OCI-LY7 (cell line): Measurements from ENCODE around the gene DOC2A. TPM values are rescaled to one million over a fixed set of nuclear protein-coding genes. Genes with fewer than 3 reads are reported as not detected.
A peak's percentile ranks its signal among the peaks of the same experiment; 100 is the strongest.

ENCODE experiments used
- BruUV-seq: library from RNA; stranded (reverse); fragments of 400-500 nt; replicated peaks from 2 replicates; lab custom pipeline; 2021; lab: Mats Ljungman, UMichigan
- CTCF ChIA-PET: fragments of 300-600 bp; sonication (Branson Sonifier 250); formaldehyde crosslinking; loops from one replicate; lab custom pipeline; 2022; ENCODE audit warnings: antibody characterized with exemption; ENCODE audit not compliant: unreplicated experiment; lab: Charles Lee
- POLR2A ChIA-PET: fragments of 300-600 bp; sonication (Branson Sonifier 250); formaldehyde crosslinking; loops from one replicate; lab custom pipeline; 2022; ENCODE audit warnings: antibody characterized with exemption; lab: Charles Lee
- DNase-seq: peaks from one replicate; pipeline ENCODE4 v3.0.0-alpha.2; 2015; ENCODE audit warnings: low spot score
- H2AFZ ChIP-seq: fragments of 200-600 bp; sonication (generic), shearing (Covaris generic); 2 replicates; pipeline ENCODE4 v1.6.1; 2014; ENCODE audit warnings: mild to moderate bottlenecking, antibody characterized with exemption, low read length, moderate library complexity
- H3K27ac ChIP-seq: fragments of 200-600 bp; sonication (generic); 2 replicates; pipeline ENCODE4 v1.5.1; 2014; ENCODE audit warnings: mixed run types, low read depth, mild to moderate bottlenecking, moderate library complexity, low read length, inconsistent platforms; ENCODE audit not compliant: poor library complexity, severe bottlenecking
- H3K36me3 ChIP-seq: fragments of 200-600 bp; sonication (generic); 2 replicates; pipeline ENCODE4 v1.6.1; 2014; ENCODE audit warnings: mild to moderate bottlenecking, antibody characterized with exemption, low read length, moderate library complexity, mixed read lengths; ENCODE audit not compliant: insufficient read depth
- H3K4me1 ChIP-seq: fragments of 200-600 bp; sonication (generic); 2 replicates; pipeline ENCODE4 v1.5.1; 2014; ENCODE audit warnings: mild to moderate bottlenecking, low read length; ENCODE audit not compliant: insufficient read depth, poor library complexity, severe bottlenecking
- H3K4me2 ChIP-seq: fragments of 200-600 bp; sonication (generic); 2 replicates; pipeline ENCODE4 v1.6.1; 2014; ENCODE audit warnings: mild to moderate bottlenecking, low read length
- H3K4me3 ChIP-seq: fragments of 200-600 bp; sonication (generic); 2 replicates; pipeline ENCODE4 v1.5.1; 2014; ENCODE audit warnings: mild to moderate bottlenecking, low read depth, low read length; ENCODE audit not compliant: poor library complexity, severe bottlenecking
- H3K79me2 ChIP-seq: fragments of 200-600 bp; sonication (generic); 2 replicates; pipeline ENCODE4 v1.6.1; 2016; ENCODE audit warnings: low read depth, mild to moderate bottlenecking, low read length, moderate library complexity, mixed read lengths; ENCODE audit not compliant: insufficient read depth
- H3K9me2 ChIP-seq: fragments of 200-600 bp; sonication (generic); 2 replicates; pipeline ENCODE4 v1.6.1; 2016; ENCODE audit warnings: mild to moderate bottlenecking, low read length, mixed read lengths; ENCODE audit not compliant: insufficient read depth
- H3K9me3 ChIP-seq: fragments of 200-600 bp; sonication (generic); 2 replicates; pipeline ENCODE4 v1.6.1; 2014; ENCODE audit warnings: mild to moderate bottlenecking, mixed run types, low read length, mixed read lengths
- H4K20me1 ChIP-seq: fragments of 200-600 bp; sonication (generic); 2 replicates; pipeline ENCODE4 v1.6.1; 2014; ENCODE audit warnings: mild to moderate bottlenecking, antibody characterized with exemption, low read length, moderate library complexity, mixed read lengths; ENCODE audit not compliant: insufficient read depth
- EZH2phosphoT487 ChIP-seq: fragments of 200-600 bp; sonication (generic); IDR thresholded peaks from 2 replicates; pipeline ENCODE4 v1.6.1; 2018; ENCODE audit warnings: low read depth, borderline replicate concordance, mild to moderate bottlenecking, mixed run types, antibody characterized with exemption, low read length, moderate library complexity, mixed read lengths
- intact Hi-C: fragments of 100-400 bp; cut with micrococcal nuclease; formaldehyde crosslinking; loops from one replicate; pipeline ENCODE4 v1.10.0; 2022; ENCODE audit not compliant: unreplicated experiment
- total RNA-seq, 2 experiments: library from RNA; depleted of rRNA in 1 of 2; stranded (reverse); fragments of >200 nt in 1 of 2; shearing (Covaris generic) in 1 of 2; gene quantifications; 2 replicates each; pipeline ENCODE4 v1.2.3, GENCODE V29; 2014 to 2022
- TF ChIP-seq, protein P1 (sequence below): fragments of 200-600 bp; sonication (generic); conservative IDR thresholded peaks from 2 replicates; pipeline ENCODE4 v1.5.1; 2014; ENCODE audit warnings: mild to moderate bottlenecking, antibody characterized with exemption, low read length, moderate library complexity, mixed read lengths

Gene DOC2A
- total RNA-seq, 2 experiments from 2014 or later = 0.91 TPM; not detected in 1

DNA sequence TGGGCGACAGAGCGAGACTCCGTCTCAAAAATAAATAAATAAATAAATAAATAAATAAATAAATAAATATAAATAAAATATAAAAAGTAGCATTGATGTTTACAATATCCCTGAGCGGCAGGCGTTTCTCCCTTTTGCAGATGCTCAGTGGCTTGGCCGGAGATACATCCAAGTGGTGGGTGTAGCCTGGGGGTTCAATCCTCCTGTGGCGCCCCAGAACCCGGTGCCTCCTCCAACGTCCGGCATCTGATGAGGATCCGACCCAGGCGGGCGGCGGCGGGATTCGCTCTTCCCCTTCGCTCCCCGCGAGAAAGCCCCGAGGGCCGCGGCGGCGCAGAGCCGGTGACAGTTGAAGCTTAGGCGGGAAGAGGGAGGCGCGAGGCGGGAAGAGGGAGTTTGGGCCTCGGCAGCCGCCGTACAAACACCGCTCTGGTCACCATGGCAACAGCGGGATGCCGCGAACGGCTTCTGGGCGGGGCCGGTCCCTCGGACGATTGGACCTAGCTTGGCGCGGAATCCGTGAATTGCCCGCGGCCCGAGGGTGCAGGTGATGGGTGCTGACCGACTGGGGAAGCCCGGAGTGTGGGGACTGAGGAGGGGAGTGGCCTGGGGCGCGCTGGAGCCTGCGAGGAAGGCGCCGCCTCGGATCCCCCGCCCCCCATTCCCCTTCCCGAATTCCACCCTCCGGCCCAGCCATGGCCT, 42.0 kb upstream of the DOC2A start:
- no peaks in the 10 kb centered on the region for H3K9me2 ChIP-seq
- ChIA-PET CTCF (no interaction called here), POLR2A (interaction anchor here (0.5 kb wide), 1 partner anchor 37 kb away, joined by 5 read pairs; no protein-coding TSS in a partner anchor)
- no peaks in the 10 kb centered on the region for H4K20me1 ChIP-seq
- H3K4me2 ChIP-seq = peak overlapping the region; percentile 97
- H3K4me3 ChIP-seq = peak overlapping the region; percentile 83
- peak overlapping the region; percentile 54 for H3K27ac ChIP-seq
- TSS peak; percentile 93 for BruUV-seq
- DNase-seq = peak; percentile 95
- no peaks in the 10 kb centered on the region for H3K9me3 ChIP-seq
- H3K79me2 ChIP-seq = no peaks in the 10 kb centered on the region
- H3K36me3 ChIP-seq = no peaks in the 10 kb centered on the region
- intact Hi-C loops = no loop called here
- H2AFZ ChIP-seq = peak overlapping the region; percentile 79
- peaks cover 27% of the 10 kb centered on the region for H3K4me1 ChIP-seq
- TF ChIP-seq, protein P1, sequence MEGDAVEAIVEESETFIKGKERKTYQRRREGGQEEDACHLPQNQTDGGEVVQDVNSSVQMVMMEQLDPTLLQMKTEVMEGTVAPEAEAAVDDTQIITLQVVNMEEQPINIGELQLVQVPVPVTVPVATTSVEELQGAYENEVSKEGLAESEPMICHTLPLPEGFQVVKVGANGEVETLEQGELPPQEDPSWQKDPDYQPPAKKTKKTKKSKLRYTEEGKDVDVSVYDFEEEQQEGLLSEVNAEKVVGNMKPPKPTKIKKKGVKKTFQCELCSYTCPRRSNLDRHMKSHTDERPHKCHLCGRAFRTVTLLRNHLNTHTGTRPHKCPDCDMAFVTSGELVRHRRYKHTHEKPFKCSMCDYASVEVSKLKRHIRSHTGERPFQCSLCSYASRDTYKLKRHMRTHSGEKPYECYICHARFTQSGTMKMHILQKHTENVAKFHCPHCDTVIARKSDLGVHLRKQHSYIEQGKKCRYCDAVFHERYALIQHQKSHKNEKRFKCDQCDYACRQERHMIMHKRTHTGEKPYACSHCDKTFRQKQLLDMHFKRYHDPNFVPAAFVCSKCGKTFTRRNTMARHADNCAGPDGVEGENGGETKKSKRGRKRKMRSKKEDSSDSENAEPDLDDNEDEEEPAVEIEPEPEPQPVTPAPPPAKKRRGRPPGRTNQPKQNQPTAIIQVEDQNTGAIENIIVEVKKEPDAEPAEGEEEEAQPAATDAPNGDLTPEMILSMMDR = no peak
- TF ChIP-seq EZH2phosphoT487 = no peak

DNA sequence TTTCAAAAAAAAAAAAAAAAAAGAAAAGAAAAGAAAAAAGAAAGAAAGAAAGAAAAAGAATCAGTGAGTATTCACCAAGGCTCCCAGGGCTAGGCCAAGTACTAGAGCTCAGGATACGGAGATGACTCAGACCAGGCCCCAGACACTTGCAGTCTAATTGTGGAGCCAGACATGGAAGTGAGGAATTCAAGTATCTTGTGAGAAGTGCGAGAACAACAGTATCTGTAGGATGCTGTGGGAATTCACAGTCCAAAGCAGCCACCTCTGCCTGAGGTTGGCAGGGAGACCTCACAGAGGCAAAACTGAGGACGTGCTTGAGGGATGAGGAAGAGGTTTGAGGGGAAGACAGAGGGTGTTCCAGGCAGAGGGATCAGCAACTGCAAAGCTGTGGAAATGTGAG, 40.7 kb upstream of the DOC2A start:
- no TSS peak for BruUV-seq
- peak overlapping the region; percentile 97; the same call in 1 of the 2 replicates for H3K4me2 ChIP-seq
- POLR2A ChIA-PET = interaction anchor here (1.2 kb wide), 1 partner anchor 10 kb away, joined by 3 read pairs; no protein-coding TSS in a partner anchor

More for the DNA sequence above, 40.7 kb upstream of the DOC2A start:
- Histone ChIP-seq H3K79me2 (no peaks in the 10 kb centered on the region), H3K4me1 (peaks cover 27% of the 10 kb centered on the region), H2AFZ (no peak overlapping the region), H3K9me3 (no peaks in the 10 kb centered on the region), H4K20me1 (no peaks in the 10 kb centered on the region), H3K36me3 (no peaks in the 10 kb centered on the region), H3K27ac (no peak overlapping the region), H3K9me2 (no peaks in the 10 kb centered on the region), H3K4me3 (peak overlapping the region; percentile 83)
- CTCF ChIA-PET = no interaction called here
- TF ChIP-seq, protein P1 = no peak
- TF ChIP-seq EZH2phosphoT487 = no peak
- intact Hi-C loops = no loop called here
- no peak for DNase-seq
